Karpas-422 (cell line): ENCODE measurements around the gene MFAP5. TPM values are rescaled to one million over a fixed set of nuclear protein-coding genes. Genes with fewer than 3 reads are reported as not detected.
A peak's percentile ranks its signal among the peaks of the same experiment; 100 is the strongest.

Experiments
- DNase-seq: peaks from one replicate; pipeline ENCODE4 v3.0.0-alpha.2; 2015
- H2AFZ ChIP-seq: fragments of 200-600 bp; sonication (generic); 2 replicates; pipeline ENCODE4 v1.6.1; 2014; ENCODE audit warnings: antibody characterized with exemption, low read length, mixed read lengths
- H3K27ac ChIP-seq: fragments of 200-600 bp; sonication (generic); 2 replicates; pipeline ENCODE4 v1.5.1; 2014; ENCODE audit warnings: mild to moderate bottlenecking, low read length, moderate library complexity
- H3K27me3 ChIP-seq: fragments of 200-600 bp; sonication (generic); 2 replicates; pipeline ENCODE4 v1.6.1; 2014; ENCODE audit warnings: low read length, mixed read lengths
- H3K36me3 ChIP-seq: fragments of 200-600 bp; sonication (generic); 2 replicates; pipeline ENCODE4 v1.6.1; 2014; ENCODE audit warnings: low read length, mixed read lengths; ENCODE audit not compliant: insufficient read depth
- H3K4me1 ChIP-seq: fragments of 200-600 bp; sonication (generic); 2 replicates; pipeline ENCODE4 v1.6.1; 2014; ENCODE audit warnings: mild to moderate bottlenecking, low read length, mixed read lengths
- H3K4me2 ChIP-seq: fragments of 200-600 bp; sonication (generic); 2 replicates; pipeline ENCODE4 v1.6.1; 2014; ENCODE audit warnings: low read length, low read depth, mild to moderate bottlenecking; ENCODE audit not compliant: poor library complexity, severe bottlenecking
- H3K4me3 ChIP-seq: fragments of 200-600 bp; sonication (generic); 2 replicates; pipeline ENCODE4 v1.5.1; 2014; ENCODE audit warnings: mild to moderate bottlenecking, antibody characterized with exemption, low read length, mixed read lengths
- H3K79me2 ChIP-seq: fragments of 200-600 bp; sonication (generic); 2 replicates; pipeline ENCODE4 v1.6.1; 2014; ENCODE audit warnings: mild to moderate bottlenecking, low read length, mixed read lengths
- H3K9ac ChIP-seq: fragments of 200-600 bp; sonication (generic); 2 replicates; pipeline ENCODE4 v1.6.0; 2014; ENCODE audit warnings: low read length
- H3K9me2 ChIP-seq: fragments of 200-600 bp; sonication (generic), shearing (Covaris generic); replicated peaks from 2 replicates; pipeline ENCODE4 v1.6.0; 2014; ENCODE audit warnings: mild to moderate bottlenecking, low read length, moderate library complexity; ENCODE audit not compliant: insufficient read depth
- H3K9me3 ChIP-seq: fragments of 300-700, 200-600 bp; sonication (generic); 2 replicates; pipeline ENCODE4 v1.6.1; 2014; ENCODE audit warnings: low read length, mixed read lengths
- H4K20me1 ChIP-seq: fragments of 200-600 bp; sonication (generic); 2 replicates; pipeline ENCODE4 v1.6.1; 2014; ENCODE audit warnings: mild to moderate bottlenecking, antibody characterized with exemption, low read length, low read depth; ENCODE audit not compliant: insufficient read depth
- total RNA-seq: library from RNA; depleted of rRNA; stranded (reverse); fragments of >200 nt; shearing (Covaris generic); gene quantifications from 2 replicates; pipeline ENCODE4 v1.2.3, GENCODE V29; 2014; ENCODE audit warnings: low replicate concordance

The MFAP5 gene
- total RNA-seq, 1 experiment from 2014 or later = not detected

DNA sequence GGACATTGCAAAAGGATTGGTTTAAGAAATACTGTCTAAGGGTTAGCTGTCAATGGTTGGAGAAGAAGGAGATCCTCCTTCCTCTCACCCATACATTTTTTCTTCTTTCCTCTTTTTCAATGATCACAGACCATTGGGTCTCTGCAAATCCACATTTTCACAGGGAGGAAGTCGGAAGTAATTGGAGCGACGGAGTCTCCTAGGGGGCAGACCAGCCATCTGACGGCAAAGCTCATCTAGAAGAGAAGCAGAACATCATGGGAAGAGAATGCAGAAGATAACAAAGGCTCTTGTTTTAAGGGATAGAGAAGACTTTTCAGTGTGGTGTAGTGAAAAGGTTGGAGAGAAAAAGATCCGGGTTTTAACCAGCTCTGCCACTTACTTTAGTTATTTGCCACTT is 14.7 kb downstream of the MFAP5 start:
- no peaks in the 10 kb centered on the region for H3K4me1 ChIP-seq
- H3K9ac ChIP-seq = no peak overlapping the region
- no peak for DNase-seq
- no peak overlapping the region for H3K4me2 ChIP-seq
- H3K36me3 ChIP-seq = no peaks in the 10 kb centered on the region
- H2AFZ ChIP-seq = no peak overlapping the region
- no peaks in the 10 kb centered on the region for H3K79me2 ChIP-seq
- no peak overlapping the region for H3K4me3 ChIP-seq
- no peaks in the 10 kb centered on the region for H3K9me2 ChIP-seq
- no peaks in the 10 kb centered on the region for H3K9me3 ChIP-seq
- no peaks in the 10 kb centered on the region for H4K20me1 ChIP-seq
- H3K27me3 ChIP-seq = no peaks in the 10 kb centered on the region
- no peak overlapping the region for H3K27ac ChIP-seq

DNA sequence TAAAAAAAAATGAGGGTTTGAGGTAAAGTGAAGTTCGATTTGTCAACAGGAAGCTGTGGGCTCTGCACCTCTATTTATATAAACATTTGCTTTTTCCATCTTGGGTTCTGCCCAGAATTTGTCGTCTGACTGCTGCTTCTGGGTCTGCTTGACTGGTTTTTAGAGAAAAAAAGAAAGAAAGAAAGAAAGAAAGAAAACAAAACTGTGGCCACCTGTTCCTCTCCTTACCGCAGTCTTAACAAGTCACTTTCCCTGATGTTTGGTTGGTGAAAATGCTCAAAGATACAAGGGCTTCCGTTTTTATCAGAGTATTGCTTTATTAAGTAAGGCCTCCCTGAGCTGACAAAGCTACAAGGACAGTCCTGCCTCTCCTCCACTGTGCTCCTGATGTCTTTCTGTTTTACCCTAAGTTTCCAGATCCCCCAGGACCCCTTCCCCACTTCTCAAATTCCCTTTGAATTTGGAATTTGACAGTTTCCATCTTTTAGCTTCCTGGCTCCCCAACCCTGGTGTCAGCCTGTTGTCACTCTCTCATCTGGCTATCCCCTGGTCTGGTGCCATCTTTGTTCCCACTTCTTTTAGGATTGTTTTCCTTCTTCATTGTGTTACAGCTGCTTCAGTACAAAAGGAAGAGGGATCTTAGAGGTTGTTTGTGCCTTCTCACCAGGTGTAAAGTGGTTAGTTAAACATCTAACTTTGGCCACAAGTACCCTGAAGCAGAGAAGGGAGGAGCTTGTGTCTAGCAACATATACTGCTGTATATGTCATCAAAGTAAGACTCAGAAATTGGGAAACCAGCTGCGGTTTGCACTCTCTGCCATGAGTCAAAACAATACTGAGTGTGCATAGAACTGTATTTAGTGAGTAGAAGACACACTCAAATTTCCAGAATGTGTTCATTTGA is 18.0 kb downstream of the MFAP5 start:
- no peaks in the 10 kb centered on the region for H3K27me3 ChIP-seq
- no peak overlapping the region for H3K9ac ChIP-seq
- no peak for DNase-seq
- no peak overlapping the region for H3K27ac ChIP-seq
- peak overlapping the region; percentile 74; the same call in 1 of the 2 replicates for H2AFZ ChIP-seq
- H3K9me2 ChIP-seq = no peaks in the 10 kb centered on the region
- no peaks in the 10 kb centered on the region for H4K20me1 ChIP-seq
- H3K9me3 ChIP-seq = no peaks in the 10 kb centered on the region
- no peak overlapping the region for H3K4me2 ChIP-seq
- H3K79me2 ChIP-seq = no peaks in the 10 kb centered on the region
- no peaks in the 10 kb centered on the region for H3K36me3 ChIP-seq
- H3K4me1 ChIP-seq = no peaks in the 10 kb centered on the region
- H3K4me3 ChIP-seq = no peak overlapping the region

DNA sequence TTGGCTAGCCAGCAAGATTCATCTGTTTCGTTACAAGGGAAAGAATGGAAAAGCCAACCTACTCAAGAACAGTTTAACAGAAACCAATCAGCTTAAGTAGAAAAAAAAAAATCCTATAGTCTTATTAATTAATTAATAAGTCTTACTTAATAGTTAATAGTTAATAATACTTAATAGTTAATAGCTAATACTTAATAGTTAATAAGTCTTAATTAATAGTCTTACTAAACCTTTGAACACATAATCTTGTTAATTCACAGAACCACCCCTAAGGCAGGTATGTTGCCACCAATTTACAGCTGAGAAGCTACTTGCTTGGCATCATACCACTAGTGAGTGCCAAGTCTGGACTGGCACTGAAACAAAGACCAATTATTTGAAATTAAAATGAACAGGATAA is 19.9 kb downstream of the MFAP5 start:
- Histone ChIP-seq H2AFZ (no peak overlapping the region), H3K4me3 (no peak overlapping the region), H4K20me1 (no peaks in the 10 kb centered on the region), H3K4me1 (no peaks in the 10 kb centered on the region), H3K36me3 (no peaks in the 10 kb centered on the region), H3K9me2 (no peaks in the 10 kb centered on the region), H3K9ac (no peak overlapping the region), H3K9me3 (no peaks in the 10 kb centered on the region), H3K79me2 (no peaks in the 10 kb centered on the region), H3K27me3 (no peaks in the 10 kb centered on the region), H3K4me2 (no peak overlapping the region), H3K27ac (no peak overlapping the region)
- no peak for DNase-seq

DNA sequence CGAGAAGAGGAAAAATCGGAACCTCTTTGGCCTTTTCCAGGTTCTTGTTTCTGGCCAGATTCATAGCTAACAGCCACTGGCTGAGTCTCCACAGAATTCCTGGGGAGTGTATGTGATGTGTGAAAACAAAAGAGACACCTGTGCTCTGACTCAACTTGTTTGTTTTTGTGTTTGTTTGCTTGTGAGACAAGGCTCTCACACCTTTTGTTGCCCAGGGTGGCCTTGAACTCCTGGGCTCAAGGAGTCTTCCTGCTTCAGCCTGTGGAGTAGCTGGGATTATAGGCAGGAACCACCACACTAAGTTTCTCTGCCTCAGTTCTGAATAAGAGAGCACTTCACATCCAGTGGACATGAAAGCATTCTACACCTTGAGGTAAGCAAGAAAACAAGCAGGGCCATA is 22.7 kb downstream of the MFAP5 start:
- H4K20me1 ChIP-seq = no peaks in the 10 kb centered on the region
- H3K27me3 ChIP-seq = no peaks in the 10 kb centered on the region
- no peaks in the 10 kb centered on the region for H3K9me3 ChIP-seq
- H2AFZ ChIP-seq = no peak overlapping the region
- no peak overlapping the region for H3K9ac ChIP-seq
- H3K27ac ChIP-seq = no peak overlapping the region
- H3K4me1 ChIP-seq = no peaks in the 10 kb centered on the region
- no peaks in the 10 kb centered on the region for H3K9me2 ChIP-seq
- no peak overlapping the region for H3K4me2 ChIP-seq
- no peak for DNase-seq
- no peaks in the 10 kb centered on the region for H3K36me3 ChIP-seq
- no peak overlapping the region for H3K4me3 ChIP-seq
- H3K79me2 ChIP-seq = no peaks in the 10 kb centered on the region

DNA sequence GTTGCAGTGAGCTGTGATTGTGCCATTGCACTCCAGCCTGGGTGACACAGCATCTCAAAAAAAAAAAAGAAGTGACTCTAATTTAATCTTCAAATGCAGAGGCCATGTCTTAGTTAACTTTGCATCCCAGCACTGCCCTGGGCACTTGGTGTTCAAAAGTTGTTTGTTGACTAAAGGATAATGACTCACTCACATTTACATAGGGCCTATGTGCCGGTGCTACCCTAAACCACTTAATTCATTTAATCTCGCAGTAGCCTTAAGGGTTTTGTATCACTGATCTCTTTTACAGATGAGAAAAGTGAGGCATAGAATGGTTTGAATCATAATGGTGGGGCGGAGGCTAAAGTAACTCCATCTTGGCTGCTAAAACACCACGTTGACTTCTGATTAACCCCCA is 23.7 kb downstream of the MFAP5 start:
- H3K4me3 ChIP-seq = no peak overlapping the region
- H3K79me2 ChIP-seq = no peaks in the 10 kb centered on the region
- DNase-seq = no peak
- no peak overlapping the region for H3K27ac ChIP-seq
- no peaks in the 10 kb centered on the region for H3K36me3 ChIP-seq
- no peaks in the 10 kb centered on the region for H3K9me2 ChIP-seq
- H3K27me3 ChIP-seq = no peaks in the 10 kb centered on the region
- H2AFZ ChIP-seq = no peak overlapping the region
- no peaks in the 10 kb centered on the region for H3K4me1 ChIP-seq
- no peaks in the 10 kb centered on the region for H3K9me3 ChIP-seq
- H4K20me1 ChIP-seq = no peaks in the 10 kb centered on the region
- H3K9ac ChIP-seq = no peak overlapping the region
- H3K4me2 ChIP-seq = no peak overlapping the region

GRCh38 chr12:8637666-8638065 is 25.0 kb downstream of the MFAP5 start:
- Histone ChIP-seq H3K4me1 (no peaks in the 10 kb centered on the region), H3K36me3 (no peaks in the 10 kb centered on the region), H3K27me3 (no peaks in the 10 kb centered on the region), H3K9me3 (no peaks in the 10 kb centered on the region), H4K20me1 (no peaks in the 10 kb centered on the region), H3K9ac (no peak overlapping the region), H3K27ac (no peak overlapping the region), H3K9me2 (no peaks in the 10 kb centered on the region), H3K4me3 (no peak overlapping the region), H3K4me2 (no peak overlapping the region), H2AFZ (no peak overlapping the region), H3K79me2 (no peaks in the 10 kb centered on the region)
- DNase-seq = no peak

DNA sequence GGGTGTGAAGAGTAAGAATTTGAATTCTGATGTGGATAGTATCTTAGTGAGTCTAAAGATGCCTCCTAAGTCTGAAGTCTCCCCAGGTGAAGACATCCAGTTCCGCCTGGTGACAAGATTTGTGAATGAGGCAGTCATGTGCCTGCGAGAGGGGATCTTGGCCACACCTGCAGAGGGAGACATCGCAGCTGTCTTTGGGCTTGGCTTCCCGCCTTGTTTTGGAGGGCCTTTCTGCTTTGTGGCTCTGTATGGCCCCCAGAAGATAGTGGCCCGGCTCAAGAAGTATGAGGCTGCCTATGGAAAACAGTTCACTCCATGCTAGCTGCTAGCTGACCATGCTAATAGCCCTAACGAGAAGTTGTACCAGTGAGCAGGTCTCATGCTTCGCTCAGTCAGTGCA is 25.4 kb downstream of the MFAP5 start:
- Histone ChIP-seq H3K4me2 (no peak overlapping the region), H3K4me1 (no peaks in the 10 kb centered on the region), H3K9me2 (no peaks in the 10 kb centered on the region), H3K4me3 (no peak overlapping the region), H3K79me2 (no peaks in the 10 kb centered on the region), H3K9ac (no peak overlapping the region), H3K9me3 (no peaks in the 10 kb centered on the region), H3K36me3 (no peaks in the 10 kb centered on the region), H2AFZ (no peak overlapping the region), H3K27me3 (no peaks in the 10 kb centered on the region), H4K20me1 (no peaks in the 10 kb centered on the region), H3K27ac (no peak overlapping the region)
- DNase-seq = no peak

- Histone ChIP-seq H3K9me3 (no peaks in the 10 kb centered on the region), H3K4me3 (no peak overlapping the region), H3K27me3 (no peaks in the 10 kb centered on the region), H3K27ac (no peak overlapping the region), H3K9me2 (no peaks in the 10 kb centered on the region), H2AFZ (no peak overlapping the region), H3K9ac (no peak overlapping the region), H3K79me2 (no peaks in the 10 kb centered on the region), H3K4me2 (no peak overlapping the region), H4K20me1 (no peaks in the 10 kb centered on the region), H3K4me1 (no peaks in the 10 kb centered on the region), H3K36me3 (no peaks in the 10 kb centered on the region)
- DNase-seq = no peak
These were observed 26.0 kb downstream of the MFAP5 start for GRCh38 chr12:8636581-8636980.
